GM12872 (cell line): ENCODE results near the gene PHF14.

Source experiments
- CTCF ChIP-seq: IDR thresholded peaks from 3 replicates; pipeline ENCODE4 v1.5.1; 2011; ENCODE audit warnings: low read depth, mild to moderate bottlenecking, low read length, moderate library complexity; ENCODE audit not compliant: insufficient read depth

PHF14 gene

DNA sequence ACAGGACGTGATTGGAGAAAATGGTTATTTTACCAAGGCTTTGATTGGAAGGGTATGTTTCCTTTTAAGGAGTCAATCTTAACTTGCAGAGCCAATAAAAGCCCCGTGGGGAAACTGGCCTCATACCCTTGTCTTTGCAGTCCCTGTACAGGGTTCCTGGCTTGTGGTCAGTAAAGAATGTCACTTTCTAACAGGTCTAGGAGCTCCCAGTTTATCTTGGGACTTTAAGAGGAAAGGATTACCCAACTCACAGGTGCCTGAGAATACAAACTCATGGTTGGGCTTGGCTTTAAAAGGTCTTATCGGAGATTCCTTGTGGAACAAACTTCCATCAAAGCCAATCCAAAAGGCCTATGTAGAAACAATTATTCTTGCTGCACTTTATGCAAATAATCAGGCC is 221.8 kb downstream of the PHF14 start:
- TF ChIP-seq CTCF = no peak

DNA sequence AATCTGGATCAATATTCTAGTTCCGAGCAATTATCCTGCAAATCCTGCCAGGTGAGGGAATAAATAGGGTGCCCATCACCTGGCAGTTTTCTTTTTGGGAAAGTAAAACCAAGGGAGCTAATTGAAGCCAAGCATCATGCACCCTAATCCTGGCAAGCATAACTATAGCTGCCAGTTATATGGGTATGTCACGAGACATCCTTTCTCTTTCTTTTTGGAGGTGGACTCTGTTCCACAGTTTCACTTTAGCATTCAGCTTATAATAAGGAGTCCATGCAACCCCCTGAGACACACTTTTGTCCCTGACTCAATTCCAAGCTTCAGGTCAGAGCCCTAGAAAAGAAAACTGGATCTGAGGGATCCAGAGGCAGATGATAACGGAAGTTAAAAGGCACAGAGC is 222.5 kb downstream of the PHF14 start:
- no peak for TF ChIP-seq CTCF

DNA sequence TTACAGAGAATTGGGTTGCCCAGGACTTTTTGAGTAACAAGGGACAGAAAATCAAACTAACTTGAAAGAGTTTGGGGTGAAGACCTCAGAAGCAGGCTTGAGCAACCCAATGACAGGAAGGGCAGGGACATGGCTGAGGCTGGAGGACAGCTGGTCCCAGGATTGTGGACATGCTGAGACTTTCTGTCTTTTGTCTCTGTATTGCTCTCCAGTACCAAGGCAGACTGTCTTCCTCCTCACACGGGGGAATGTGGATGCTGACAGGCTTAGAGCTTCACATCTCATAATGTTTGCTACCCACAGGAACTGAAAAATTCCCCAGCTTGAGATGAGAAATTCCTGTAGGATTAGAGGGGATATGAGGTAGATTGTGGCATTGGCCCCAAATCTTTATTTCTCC is 229.6 kb downstream of the PHF14 start:
- TF ChIP-seq CTCF = no peak

DNA sequence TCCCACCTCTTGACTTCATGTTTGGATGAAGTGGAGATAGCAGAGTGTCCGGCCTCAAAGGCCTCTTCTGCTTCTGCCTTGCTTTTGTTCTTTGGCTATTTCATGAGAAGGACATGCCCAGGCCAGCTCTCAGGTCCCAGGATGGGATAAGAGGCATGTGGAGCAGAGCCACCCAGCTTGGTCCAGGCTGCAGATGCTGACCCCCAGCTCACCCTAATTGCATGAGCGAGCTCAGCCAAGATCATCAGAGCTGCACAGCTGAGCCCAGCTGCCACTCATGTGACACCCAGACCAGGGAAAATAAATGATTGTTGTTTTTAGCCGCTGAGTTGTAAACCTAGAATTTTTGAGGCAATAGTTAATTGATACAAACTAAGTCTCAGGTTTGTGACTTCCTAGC is 230.0 kb downstream of the PHF14 start:
- no peak for TF ChIP-seq CTCF

DNA sequence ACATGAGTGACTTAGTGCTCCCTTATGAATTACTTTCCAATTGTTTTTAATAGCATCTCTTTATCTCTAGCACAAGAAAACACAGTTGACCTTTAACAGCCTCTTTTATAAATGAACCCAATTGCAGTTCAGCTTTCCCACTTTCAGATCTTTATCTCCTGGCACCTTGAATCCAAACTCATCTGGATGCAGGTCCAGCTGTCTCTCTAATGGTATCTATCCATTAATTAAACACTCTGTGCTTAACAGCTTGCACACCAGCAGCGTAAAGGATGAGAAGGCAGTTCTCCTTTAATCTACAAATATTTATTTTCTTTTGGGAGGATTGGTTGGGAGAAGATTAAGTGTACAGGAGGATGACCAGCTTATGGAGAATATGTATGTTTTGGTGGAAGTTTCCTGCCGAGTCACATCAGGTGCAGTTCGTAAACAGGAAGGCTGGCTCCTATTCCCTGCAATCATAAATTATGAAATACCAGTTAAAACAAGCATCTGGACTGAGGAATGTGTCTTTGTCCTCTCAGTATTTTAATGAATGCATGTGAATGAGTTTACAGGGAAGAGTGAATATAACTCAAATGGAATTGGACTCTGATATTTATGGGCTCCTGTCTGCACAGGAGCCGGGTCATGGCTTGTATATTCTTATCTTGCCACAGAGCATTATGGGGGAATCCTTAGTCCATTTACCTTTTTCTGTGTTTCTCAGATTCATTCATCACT is 232.7 kb downstream of the PHF14 start:
- no peak for TF ChIP-seq CTCF

GRCh38 chr7:11207565-11207964 is 233.9 kb downstream of the PHF14 start:
- TF ChIP-seq CTCF = no peak

GRCh38 chr7:11208883-11209465 is 235.3 kb downstream of the PHF14 start:
- TF ChIP-seq CTCF = no peak
